T-cell (primary cell): ENCODE results near the gene ZNF334. TPM values are rescaled to one million over a fixed set of nuclear protein-coding genes. Genes with fewer than 3 reads are reported as not detected.

Source experiments
- ATAC-seq, 4 experiments: fragments of 200-7000 bp in 3 of 4; fragments of 150-1000 bp in 1 of 4; cut with Tn5 transposase; replicated peaks in 1 of 4; 1 replicate in 3 of 4; 2 replicates in 1 of 4; pipeline ENCODE4 v1.10.0; 2021; ENCODE audit warnings: moderate library complexity in 3 of 4, mild to moderate bottlenecking in 2 of 4, moderate number of reproducible peaks in 1 of 4
- CTCF ChIA-PET, 2 donors: fragments of 300-600 bp; sonication (Branson Sonifier 250); formaldehyde crosslinking; loops; one replicate each; lab custom pipeline; 2022; ENCODE audit warnings: antibody characterized with exemption in 2 of 2; lab: Charles Lee
- POLR2A ChIA-PET, 2 donors: fragments of 300-600 bp; sonication (Branson Sonifier 250); formaldehyde crosslinking; loops; one replicate each; lab custom pipeline; 2022; ENCODE audit warnings: antibody characterized with exemption in 2 of 2; lab: Charles Lee
- DNase-seq, 35 experiments: peaks; one replicate each; pipeline versions ENCODE4 v3.0.0 to v3.0.0-alpha.2; 2013 to 2023
- H3K27ac ChIP-seq: one replicate; pipeline ENCODE4 v1.5.1; 2013; ENCODE audit warnings: low read length
- H3K27me3 ChIP-seq, 2 experiments: replicated peaks in 1 of 2; 1 replicate in 1 of 2; 2 replicates in 1 of 2; pipeline versions ENCODE4 v1.6.1 to v1.7.0; 2013; ENCODE audit warnings: low read length in 1 of 2, mixed read lengths in 1 of 2; ENCODE audit not compliant: control insufficient read depth in 2 of 2, insufficient read depth in 2 of 2; ENCODE audit errors: extremely low read depth in 1 of 2
- H3K36me3 ChIP-seq, 2 donors: 1 replicate in 1 of 2; 2 replicates in 1 of 2; pipeline versions ENCODE4 v1.6.1 to v1.7.0; 2013; ENCODE audit warnings: low read length in 1 of 2; ENCODE audit not compliant: control insufficient read depth in 2 of 2, insufficient read depth in 1 of 2; ENCODE audit errors: extremely low read depth in 1 of 2
- H3K4me1 ChIP-seq, 2 experiments: 1 replicate in 1 of 2; 2 replicates in 1 of 2; pipeline versions ENCODE4 v1.6.1 to v1.7.0; 2013; ENCODE audit warnings: low read length in 2 of 2, mixed read lengths in 1 of 2; ENCODE audit not compliant: insufficient read depth in 2 of 2, control insufficient read depth in 1 of 2; ENCODE audit errors: extremely low read depth in 1 of 2
- H3K4me3 ChIP-seq, 2 donors: 1 replicate in 1 of 2; 2 replicates in 1 of 2; pipeline versions ENCODE4 v1.5.1 to v1.7.0; 2013; ENCODE audit warnings: mild to moderate bottlenecking in 2 of 2, low read length in 1 of 2, moderate library complexity in 1 of 2; ENCODE audit not compliant: control insufficient read depth in 1 of 2; ENCODE audit errors: extremely low read depth in 1 of 2
- H3K9me3 ChIP-seq: 2 replicates; pipeline ENCODE4 v1.7.0; 2013
- H3K27ac Mint-ChIP-seq, 2 donors: one replicate each; pipeline ENCODE4 v1.8.0; 2020 to 2021; ENCODE audit warnings: mild to moderate bottlenecking in 2 of 2, mixed read lengths in 2 of 2
- H3K27me3 Mint-ChIP-seq, 2 donors: one replicate each; pipeline ENCODE4 v1.8.0; 2021 to 2022; ENCODE audit warnings: mixed read lengths in 2 of 2
- H3K36me3 Mint-ChIP-seq: one replicate; pipeline ENCODE4 v1.8.0; 2021; ENCODE audit warnings: mixed read lengths
- H3K4me1 Mint-ChIP-seq, 3 donors: one replicate each; pipeline ENCODE4 v1.8.0; 2020 to 2022; ENCODE audit warnings: mixed read lengths in 3 of 3, mild to moderate bottlenecking in 1 of 3
- H3K4me3 Mint-ChIP-seq, 3 donors: one replicate each; pipeline ENCODE4 v1.8.0; 2020 to 2022; ENCODE audit warnings: mild to moderate bottlenecking in 3 of 3, mixed read lengths in 3 of 3, moderate library complexity in 3 of 3
- H3K9me3 Mint-ChIP-seq, 3 donors: one replicate each; pipeline ENCODE4 v1.8.0; 2020 to 2022; ENCODE audit warnings: mixed read lengths in 3 of 3
- WGBS: methylation state at CpG from one replicate; pipeline ENCODE4 v1.1.5; 2013; ENCODE audit warnings: missing lambda C conversion rate; ENCODE audit not compliant: insufficient coverage; 5-methylcytosine and 5-hydroxymethylcytosine counted together
- total RNA-seq, 35 experiments: library from RNA in 6 of 35; stranded (reverse) in 6 of 35; fragments of 120-200 nt in 1 of 35; gene quantifications; one replicate each; pipeline versions ENCODE4 v1.2.1 to v1.2.4 and lab custom pipeline; 2013 to 2026

The ZNF334 gene
- total RNA-seq, 5 donors from 2014 or later (not counting 1 experiment from before 2014, with no cell fraction given), result 0.14 to 0.26 (median 0.23) TPM

- Histone ChIP-seq H3K27ac (no peak overlapping the region), H3K4me3 (no peak overlapping the region), H3K27me3 (peaks cover 0 to 2% of the 10 kb centered on the region in 2 experiments), H3K36me3 (no peaks in the 10 kb centered on the region), H3K9me3 (peaks cover 8% of the 10 kb centered on the region), H3K4me1 (no peaks in the 10 kb centered on the region)
- H3K27me3 Mint-ChIP-seq, result peaks cover 29 to 44% of the 10 kb centered on the region in 2 donors
- H3K4me1 Mint-ChIP-seq, result no peaks in the 10 kb centered on the region
- no peak overlapping the region for H3K27ac Mint-ChIP-seq
- no peak overlapping the region for H3K4me3 Mint-ChIP-seq
- ATAC-seq, result no peak
- ChIA-PET CTCF (no interaction called here), POLR2A (no interaction called here)
- peaks cover 8% of the 10 kb centered on the region for H3K36me3 Mint-ChIP-seq
- no peak for DNase-seq
- H3K9me3 Mint-ChIP-seq, result peaks cover 24 to 38% (median 35%) of the 10 kb centered on the region in 3 donors
- WGBS, result no CpG with 5 or more reads among the region's 5 CpGs
Observed at GRCh38 chr20:46501337-46501942, 11.9 kb downstream of the ZNF334 start.

GRCh38 chr20:46494077-46494476, 19.3 kb downstream of the ZNF334 start:
- POLR2A ChIA-PET, result no interaction called here
- WGBS, result no CpG with 5 or more reads among the region's 4 CpGs
- no peaks in the 10 kb centered on the region for H3K4me1 ChIP-seq
- peaks cover 45 to 46% of the 10 kb centered on the region in 2 donors for H3K27me3 Mint-ChIP-seq
- ATAC-seq (no peak), DNase-seq (no peak)
- no peaks in the 10 kb centered on the region for H3K36me3 Mint-ChIP-seq
- H3K4me1 Mint-ChIP-seq, result no peaks in the 10 kb centered on the region
- H3K9me3 Mint-ChIP-seq, result no peaks in the 10 kb centered on the region
- H3K4me3 Mint-ChIP-seq, result no peak overlapping the region
- H3K36me3 ChIP-seq, result no peaks in the 10 kb centered on the region
- no peak overlapping the region for H3K27ac ChIP-seq
- CTCF ChIA-PET, result no interaction called here
- no peaks in the 10 kb centered on the region for H3K9me3 ChIP-seq
- no peak overlapping the region for H3K4me3 ChIP-seq
- no peak overlapping the region for H3K27ac Mint-ChIP-seq
- H3K27me3 ChIP-seq, result peaks cover 0 to 10% of the 10 kb centered on the region in 2 experiments

DNA sequence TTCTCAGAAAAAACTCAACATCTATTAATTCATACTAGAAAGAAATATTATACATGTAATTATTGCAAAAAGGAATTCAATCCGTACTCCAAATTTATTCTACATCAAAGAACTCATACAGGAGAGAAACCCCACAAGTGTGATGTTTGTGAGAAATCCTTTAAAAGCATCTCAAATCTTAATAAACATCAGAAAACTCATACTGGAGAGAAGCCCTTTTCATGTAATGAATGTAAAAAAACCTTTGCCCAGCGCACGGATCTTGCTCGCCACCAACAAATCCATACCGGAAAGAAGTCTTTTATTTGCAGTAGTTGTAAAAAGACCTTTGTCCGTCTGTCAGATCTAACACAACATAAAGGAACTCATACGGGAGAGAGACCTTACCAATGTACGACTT, 22.0 kb downstream of the ZNF334 start:
- Histone ChIP-seq H3K27me3 (peaks cover 0 to 7% of the 10 kb centered on the region in 2 experiments), H3K4me1 (no peaks in the 10 kb centered on the region), H3K9me3 (no peaks in the 10 kb centered on the region), H3K36me3 (no peaks in the 10 kb centered on the region), H3K4me3 (no peak overlapping the region), H3K27ac (no peak overlapping the region)
- ChIA-PET POLR2A (no interaction called here), CTCF (no interaction called here)
- no CpG with 5 or more reads among the region's 8 CpGs for WGBS
- H3K36me3 Mint-ChIP-seq, result no peaks in the 10 kb centered on the region
- H3K27ac Mint-ChIP-seq, result no peak overlapping the region
- ATAC-seq (no peak), DNase-seq (no peak)
- H3K27me3 Mint-ChIP-seq, result peaks cover 44 to 52% of the 10 kb centered on the region in 2 donors
- H3K4me3 Mint-ChIP-seq, result no peak overlapping the region
- no peaks in the 10 kb centered on the region for H3K4me1 Mint-ChIP-seq
- no peaks in the 10 kb centered on the region for H3K9me3 Mint-ChIP-seq

DNA sequence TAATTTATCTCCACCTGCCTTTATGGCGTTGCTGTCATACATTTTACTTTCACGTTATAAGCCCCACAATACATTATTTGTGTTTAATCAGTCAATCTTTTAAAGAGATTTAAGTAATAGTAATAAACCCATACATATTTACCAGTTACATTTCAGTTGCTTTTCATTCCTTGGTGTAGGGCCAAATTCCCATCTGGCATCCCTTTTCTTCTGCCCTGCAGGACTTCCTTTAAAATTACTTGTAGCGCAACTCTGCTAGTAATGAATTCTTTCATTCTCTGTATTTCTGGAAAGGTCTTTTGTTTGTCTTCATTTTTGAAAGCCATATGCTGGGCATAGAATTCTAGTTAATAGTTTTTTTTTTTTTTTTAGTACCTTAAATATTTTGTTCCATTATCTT, 24.9 kb downstream of the ZNF334 start:
- CTCF ChIA-PET, result no interaction called here
- H3K4me1 Mint-ChIP-seq, result peaks cover 0 to 1% (median 0%) of the 10 kb centered on the region in 3 donors
- ATAC-seq, result no peak
- no peaks in the 10 kb centered on the region for H3K9me3 ChIP-seq
- H3K27me3 Mint-ChIP-seq, result peaks cover 60 to 67% of the 10 kb centered on the region in 2 donors
- H3K4me1 ChIP-seq, result no peaks in the 10 kb centered on the region
- no peak for DNase-seq
- no peak overlapping the region for H3K4me3 ChIP-seq
- H3K9me3 Mint-ChIP-seq, result no peaks in the 10 kb centered on the region
- H3K27ac Mint-ChIP-seq, result no peak overlapping the region
- POLR2A ChIA-PET, result no interaction called here
- H3K27ac ChIP-seq, result no peak overlapping the region
- no peaks in the 10 kb centered on the region for H3K36me3 ChIP-seq
- peaks cover 0 to 9% of the 10 kb centered on the region in 2 experiments for H3K27me3 ChIP-seq
- H3K36me3 Mint-ChIP-seq, result no peaks in the 10 kb centered on the region
- no peak overlapping the region for H3K4me3 Mint-ChIP-seq
- no CpG with 5 or more reads among the region's 3 CpGs for WGBS

DNA sequence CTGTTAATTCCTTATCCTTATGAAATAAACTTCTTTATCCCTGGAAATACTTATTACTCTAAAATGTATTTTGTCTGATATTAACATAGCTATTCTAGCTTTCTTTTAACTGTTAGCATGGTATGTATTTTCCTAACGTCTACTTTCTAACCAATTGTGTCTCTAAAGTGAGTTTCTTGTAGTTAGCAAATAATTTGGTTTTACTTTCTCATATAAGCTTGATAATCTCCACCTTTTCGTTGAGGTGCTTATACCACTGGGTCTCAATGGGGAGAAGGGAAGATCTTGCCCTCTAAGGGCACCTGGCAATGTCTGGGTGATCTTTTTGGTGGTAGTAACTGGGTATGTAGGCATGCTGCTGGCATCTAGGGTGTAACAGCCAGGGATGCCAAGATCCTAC, 25.7 kb downstream of the ZNF334 start:
- ATAC-seq, result no peak
- WGBS, result no CpG with 5 or more reads among the region's 2 CpGs
- DNase-seq, result no peak
- no peaks in the 10 kb centered on the region for H3K36me3 Mint-ChIP-seq
- Histone ChIP-seq H3K27ac (no peak overlapping the region), H3K36me3 (no peaks in the 10 kb centered on the region), H3K9me3 (no peaks in the 10 kb centered on the region), H3K27me3 (peaks cover 0 to 6% of the 10 kb centered on the region in 2 experiments), H3K4me3 (no peak overlapping the region), H3K4me1 (no peaks in the 10 kb centered on the region)
- peaks cover 56 to 61% of the 10 kb centered on the region in 2 donors for H3K27me3 Mint-ChIP-seq
- H3K4me3 Mint-ChIP-seq, result no peak overlapping the region
- no peaks in the 10 kb centered on the region for H3K9me3 Mint-ChIP-seq
- ChIA-PET CTCF (no interaction called here), POLR2A (no interaction called here)
- no peak overlapping the region for H3K27ac Mint-ChIP-seq
- H3K4me1 Mint-ChIP-seq, result peaks cover 0 to 1% (median 0%) of the 10 kb centered on the region in 3 donors

GRCh38 chr20:46485431-46485830, 27.9 kb downstream of the ZNF334 start:
- Mint-ChIP-seq H3K36me3 (no peaks in the 10 kb centered on the region), H3K27me3 (peaks cover 51 to 58% of the 10 kb centered on the region in 2 donors), H3K9me3 (no peaks in the 10 kb centered on the region), H3K4me1 (peaks cover 0 to 1% (median 0%) of the 10 kb centered on the region in 3 donors), H3K4me3 (no peak overlapping the region), H3K27ac (no peak overlapping the region)
- 47% methylated on average over 2 of the region's 4 CpGs for WGBS
- ATAC-seq, result no peak
- Histone ChIP-seq H3K27ac (no peak overlapping the region), H3K9me3 (no peaks in the 10 kb centered on the region), H3K4me1 (no peaks in the 10 kb centered on the region), H3K36me3 (no peaks in the 10 kb centered on the region), H3K4me3 (no peak overlapping the region), H3K27me3 (peaks cover 0 to 6% of the 10 kb centered on the region in 2 experiments)
- no peak for DNase-seq
- CTCF ChIA-PET, result interaction anchor here in 1 of 2 donors (0.6 to 1.5 kb wide), 2 partner anchors 178 to 1000 kb away, joined by 5 read pairs; no protein-coding TSS in a partner anchor
- POLR2A ChIA-PET, result no interaction called here
